ENCODE results near the gene NOC2L. TPM values are rescaled to one million over a fixed set of nuclear protein-coding genes. Genes with fewer than 3 reads are reported as not detected.

NOC2L gene
- total and polyA plus RNA-seq, 7 experiments from 2014 or later, result 46.6 to 88.3 (median 67.9) TPM

DNA sequence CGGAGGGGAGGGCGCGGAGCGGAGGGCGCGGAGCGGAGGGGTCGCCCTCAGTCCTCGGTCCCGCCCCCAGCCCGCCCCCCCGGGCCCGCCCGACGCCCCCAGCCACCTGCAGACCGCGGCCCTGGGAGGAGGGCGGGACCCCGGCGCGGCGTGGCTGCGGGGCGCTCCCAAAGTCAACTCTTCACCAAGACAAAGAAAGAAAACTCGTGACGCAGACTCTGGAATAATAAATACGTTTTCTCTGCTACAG, 39.6 kb upstream of the NOC2L start:
- peak in 3 of 9 donors; percentile 32 to 49 (median 42) for DNase-seq
- Mint-ChIP-seq H3K36me3 (peaks cover 0 to 1% (median 0%) of the 10 kb centered on the region in 5 donors), H3K4me1 (peaks cover 0 to 27% (median 12%) of the 10 kb centered on the region in 7 donors), H3K4me3 (peak overlapping the region in 4 of 10 donors; percentile 42 to 79 (median 52)), H3K27ac (no peak overlapping the region), H3K9me3 (no peaks in the 10 kb centered on the region), H3K27me3 (peaks cover 3 to 51% (median 12%) of the 10 kb centered on the region in 5 donors)
- H3K4me1 ChIP-seq (ENCODE audit: control insufficient read depth in 2 of 2, insufficient read depth in 2 of 2, low read length in 2 of 2), result peaks cover 12 to 18% of the 10 kb centered on the region in 2 donors
- no peak overlapping the region for H3K4me3 ChIP-seq (ENCODE audit: low read length)
- POLR2A ChIA-PET, result no interaction called here
- H3K27me3 ChIP-seq (ENCODE audit: control insufficient read depth in 2 of 2, insufficient read depth in 2 of 2, low read length in 2 of 2), result peaks cover 3 to 7% of the 10 kb centered on the region in 2 donors
- ATAC-seq, result no peak
- intact Hi-C loops (cut with micrococcal nuclease), result no loop called here
- no peaks in the 10 kb centered on the region for H3K9me3 ChIP-seq (ENCODE audit: control insufficient read depth in 2 of 3, low read length in 3 of 3)
- H3K27ac ChIP-seq (ENCODE audit: low read depth, low read length), result no peak overlapping the region
- no peaks in the 10 kb centered on the region for H3K36me3 ChIP-seq (ENCODE audit: control insufficient read depth in 2 of 3, insufficient read depth in 3 of 3, low read length in 3 of 3)
- CTCF ChIA-PET, result interaction anchor here (0.7 kb wide), 1 partner anchor 76 kb away, joined by 3 read pairs; no protein-coding TSS in a partner anchor

DNA sequence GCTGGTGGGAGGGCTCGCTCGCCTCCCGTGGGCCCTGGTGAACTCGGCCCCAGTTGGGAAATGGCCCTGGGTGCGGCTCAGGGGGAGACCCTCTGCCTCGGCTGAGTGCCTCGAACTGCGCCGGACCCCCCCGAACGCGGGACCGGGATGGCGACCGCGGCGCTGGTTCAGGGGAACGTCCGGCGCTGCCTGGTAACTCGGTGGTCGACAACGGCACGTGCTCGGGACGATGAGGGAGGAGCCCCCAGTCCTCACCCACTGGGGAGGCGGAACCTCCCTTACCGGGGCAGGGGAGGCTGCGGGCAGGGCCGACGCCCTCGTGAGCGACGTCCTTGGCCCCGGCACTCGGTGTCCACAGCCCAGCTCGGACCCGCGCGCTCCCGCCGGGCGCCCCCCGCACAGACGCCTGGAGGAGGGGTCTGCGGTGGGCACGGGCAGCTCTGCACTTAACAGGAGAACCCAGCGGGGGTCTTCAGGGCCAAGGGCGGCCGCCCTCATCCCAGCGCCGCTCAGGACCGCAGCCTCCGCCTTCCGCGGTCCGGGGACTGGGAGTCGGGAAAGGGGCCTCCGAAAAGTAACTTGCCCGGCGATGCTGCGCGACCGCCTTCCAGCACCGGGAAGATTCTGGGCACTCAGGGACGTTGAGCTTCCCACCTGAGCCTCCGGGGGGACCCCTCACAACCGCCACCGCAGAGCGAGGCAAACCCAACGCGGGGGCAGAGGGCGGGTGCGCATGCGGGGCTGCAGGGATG, 39.1 kb upstream of the NOC2L start:
- Histone ChIP-seq H3K4me1 (ENCODE audit: control insufficient read depth in 2 of 2, insufficient read depth in 2 of 2, low read length in 2 of 2) (peaks cover 12 to 18% of the 10 kb centered on the region in 2 donors), H3K36me3 (ENCODE audit: control insufficient read depth in 2 of 3, insufficient read depth in 3 of 3, low read length in 3 of 3) (no peaks in the 10 kb centered on the region), H3K9me3 (ENCODE audit: control insufficient read depth in 2 of 3, low read length in 3 of 3) (no peaks in the 10 kb centered on the region), H3K27me3 (ENCODE audit: control insufficient read depth in 2 of 2, insufficient read depth in 2 of 2, low read length in 2 of 2) (peaks cover 3 to 7% of the 10 kb centered on the region in 2 donors), H3K4me3 (ENCODE audit: low read length) (no peak overlapping the region), H3K27ac (ENCODE audit: low read depth, low read length) (no peak overlapping the region)
- DNase-seq (peak in 3 of 9 donors; percentile 10 to 23 (median 18)), ATAC-seq (no peak)
- no peaks in the 10 kb centered on the region for H3K9me3 Mint-ChIP-seq
- CTCF ChIA-PET, result interaction anchor here (1.3 kb wide), 1 partner anchor 16 kb away, joined by 3 read pairs; no protein-coding TSS in a partner anchor
- H3K4me1 Mint-ChIP-seq, result peaks cover 0 to 27% (median 12%) of the 10 kb centered on the region in 7 donors
- no peak overlapping the region for H3K27ac Mint-ChIP-seq
- peaks cover 3 to 46% (median 10%) of the 10 kb centered on the region in 5 donors for H3K27me3 Mint-ChIP-seq
- POLR2A ChIA-PET, result no interaction called here
- peaks cover 0 to 1% (median 0%) of the 10 kb centered on the region in 5 donors for H3K36me3 Mint-ChIP-seq
- H3K4me3 Mint-ChIP-seq, result peak overlapping the region in 3 of 10 donors; percentile 26 to 79 (median 42)
- intact Hi-C loops (cut with micrococcal nuclease), result no loop called here

DNA sequence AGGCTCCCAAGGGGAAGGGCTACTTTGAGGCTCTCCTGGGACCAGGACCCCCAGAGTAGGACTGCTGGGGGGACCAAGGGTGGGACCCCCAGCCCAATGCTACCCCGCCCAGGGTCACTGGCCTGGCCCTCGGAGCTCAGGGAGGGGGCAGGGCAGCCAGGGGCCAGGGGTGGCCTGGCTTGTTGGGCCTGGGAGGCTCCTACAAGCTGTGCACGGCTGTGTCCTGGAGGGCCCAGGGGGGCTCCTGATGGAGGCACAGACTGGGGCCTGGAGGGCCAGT, 38.6 kb upstream of the NOC2L start:
- POLR2A ChIA-PET, result no interaction called here
- H3K4me3 Mint-ChIP-seq, result peak overlapping the region in 1 of 10 donors; percentile 46

DNA sequence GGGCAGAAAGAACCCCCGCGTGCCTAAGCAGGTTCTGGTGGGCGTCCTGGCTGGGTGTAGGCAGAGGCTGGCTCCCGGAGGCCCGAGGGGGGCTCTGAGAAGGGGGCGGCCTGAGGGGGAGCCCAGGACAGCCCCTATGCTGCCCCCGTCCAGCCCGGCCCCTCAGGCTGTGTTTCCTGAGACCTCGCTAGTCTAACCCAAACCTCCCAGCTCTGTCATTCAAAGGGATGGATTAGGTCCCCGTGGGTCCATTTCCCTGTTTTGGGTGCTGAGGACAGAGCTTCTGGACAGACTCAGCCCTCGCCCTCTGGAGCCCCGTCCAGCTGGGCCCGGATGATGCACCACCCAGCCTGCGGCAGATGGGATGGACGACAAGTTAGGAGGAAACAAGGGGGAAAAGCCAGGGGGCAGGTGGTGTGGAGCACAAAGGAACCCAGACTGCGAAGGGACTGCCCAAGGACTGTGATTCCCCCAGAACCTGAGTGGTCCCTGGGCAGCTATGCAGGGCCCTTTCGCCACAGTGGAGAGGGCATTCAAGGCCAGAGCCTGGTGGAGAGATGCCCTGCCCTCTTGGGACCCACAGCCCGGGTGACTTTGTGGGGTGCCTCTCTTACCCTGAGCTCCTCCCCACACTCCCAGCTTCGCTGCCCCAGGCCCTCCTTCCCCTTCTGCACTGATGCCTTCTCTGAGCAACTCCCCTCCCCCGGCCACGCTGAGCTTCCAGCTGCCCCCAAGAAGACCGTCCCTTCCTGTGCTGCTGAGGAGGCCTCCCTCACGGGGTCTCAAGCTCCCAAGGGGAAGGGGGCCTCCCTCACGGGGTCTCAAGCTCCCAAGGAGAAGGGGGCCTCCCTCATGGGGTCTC, 38.0 kb upstream of the NOC2L start:
- no peaks in the 10 kb centered on the region for H3K36me3 ChIP-seq (ENCODE audit: control insufficient read depth in 2 of 3, insufficient read depth in 3 of 3, low read length in 3 of 3)
- peaks cover 3 to 7% of the 10 kb centered on the region in 2 donors for H3K27me3 ChIP-seq (ENCODE audit: control insufficient read depth in 2 of 2, insufficient read depth in 2 of 2, low read length in 2 of 2)
- peak in 2 of 9 donors; percentile 5 to 7 for DNase-seq
- intact Hi-C loops (cut with micrococcal nuclease), result no loop called here
- Mint-ChIP-seq H3K27me3 (peaks cover 2 to 40% (median 5%) of the 10 kb centered on the region in 5 donors), H3K27ac (peak overlapping the region in 1 of 9 donors; percentile 33), H3K4me1 (peaks cover 0 to 25% (median 12%) of the 10 kb centered on the region in 7 donors), H3K36me3 (peaks cover 0 to 5% (median 0%) of the 10 kb centered on the region in 5 donors), H3K9me3 (peaks cover 0 to 9% (median 3%) of the 10 kb centered on the region in 11 donors), H3K4me3 (peak overlapping the region in 5 of 10 donors; percentile 25 to 63 (median 39))
- ChIA-PET POLR2A (no interaction called here), CTCF (interaction anchor here (0.9 to 1.3 kb wide), 2 partner anchors 14 to 444 kb away, joined by 3 to 7 read pairs; no protein-coding TSS in a partner anchor)
- no peak for ATAC-seq
- H3K27ac ChIP-seq (ENCODE audit: low read depth, low read length), result no peak overlapping the region
- H3K4me3 ChIP-seq (ENCODE audit: low read length), result no peak overlapping the region
- H3K4me1 ChIP-seq (ENCODE audit: control insufficient read depth in 2 of 2, insufficient read depth in 2 of 2, low read length in 2 of 2), result peaks cover 12 to 18% of the 10 kb centered on the region in 2 donors
- H3K9me3 ChIP-seq (ENCODE audit: control insufficient read depth in 2 of 3, low read length in 3 of 3), result peaks cover 0 to 3% (median 0%) of the 10 kb centered on the region in 3 experiments

More for the DNA sequence above, 38.6 kb upstream of the NOC2L start:
- ATAC-seq (no peak), DNase-seq (peak in 2 of 9 donors; percentile 7 to 21)
- H3K4me3 ChIP-seq (ENCODE audit: low read length), result no peak overlapping the region
- peaks cover 12 to 18% of the 10 kb centered on the region in 2 donors for H3K4me1 ChIP-seq (ENCODE audit: control insufficient read depth in 2 of 2, insufficient read depth in 2 of 2, low read length in 2 of 2)
- Mint-ChIP-seq H3K9me3 (peaks cover 0 to 4% (median under 1%) of the 10 kb centered on the region in 11 donors), H3K36me3 (peaks cover 0 to 2% (median 0%) of the 10 kb centered on the region in 5 donors), H3K27me3 (peaks cover 0 to 43% (median 5%) of the 10 kb centered on the region in 5 donors), H3K4me1 (peaks cover 0 to 27% (median 12%) of the 10 kb centered on the region in 7 donors), H3K27ac (no peak overlapping the region)
- H3K27me3 ChIP-seq (ENCODE audit: control insufficient read depth in 2 of 2, insufficient read depth in 2 of 2, low read length in 2 of 2), result peaks cover 3 to 7% of the 10 kb centered on the region in 2 donors
- peaks cover 0 to 2% (median 0%) of the 10 kb centered on the region in 3 experiments for H3K9me3 ChIP-seq (ENCODE audit: control insufficient read depth in 2 of 3, low read length in 3 of 3)
- no peak overlapping the region for H3K27ac ChIP-seq (ENCODE audit: low read depth, low read length)
- H3K36me3 ChIP-seq (ENCODE audit: control insufficient read depth in 2 of 3, insufficient read depth in 3 of 3, low read length in 3 of 3), result no peaks in the 10 kb centered on the region
- CTCF ChIA-PET, result interaction anchor here (0.9 to 1.3 kb wide), 2 partner anchors 15 to 444 kb away, joined by 3 to 7 read pairs; no protein-coding TSS in a partner anchor
- intact Hi-C loops (cut with micrococcal nuclease), result no loop called here

DNA sequence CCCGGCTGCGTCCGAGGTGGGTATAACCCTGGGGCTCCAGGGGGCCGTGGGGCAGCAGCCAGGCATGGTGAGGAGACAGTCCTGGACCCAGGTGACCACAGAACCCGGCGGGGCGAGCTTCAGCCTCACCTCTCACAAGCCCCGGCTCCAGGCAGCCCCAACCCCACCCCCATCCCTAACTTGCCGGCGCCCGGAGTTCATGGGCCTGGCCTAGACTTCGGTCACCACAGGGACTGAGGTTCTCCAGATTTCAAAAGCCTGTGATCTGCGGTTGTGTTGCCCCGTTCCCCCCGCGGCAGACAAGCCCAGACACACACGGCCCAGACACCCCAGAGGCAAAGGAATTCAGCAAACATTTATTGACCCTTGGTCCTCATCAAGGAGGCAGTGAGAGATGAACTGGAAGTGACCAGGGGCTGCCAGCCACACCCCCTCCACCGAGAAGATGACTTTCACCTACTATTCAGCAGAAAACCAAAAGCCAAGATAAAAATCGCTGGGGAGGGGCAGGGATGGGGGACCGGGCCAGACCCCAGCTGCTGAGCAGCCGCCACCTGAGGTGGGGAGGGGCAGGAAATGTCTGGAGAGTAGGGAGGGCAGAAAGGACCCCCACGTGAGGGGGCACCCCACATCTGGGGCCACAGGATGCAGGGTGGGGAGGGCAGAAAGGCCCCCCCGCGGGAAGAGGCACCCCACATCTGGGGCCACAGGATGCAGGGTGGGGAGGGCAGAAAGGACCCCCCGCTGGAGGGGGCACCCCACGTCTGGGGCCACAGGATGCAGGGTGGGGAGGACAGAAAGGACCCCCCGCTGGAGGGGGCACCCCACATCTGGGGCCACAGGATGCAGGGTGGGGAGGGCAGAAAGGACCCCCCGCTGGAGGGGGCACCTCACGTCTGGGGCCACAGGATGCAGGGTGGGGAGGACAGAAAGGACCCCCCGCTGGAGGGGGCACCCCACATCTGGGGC, 36.9 kb upstream of the NOC2L start:
- peaks cover 2 to 4% of the 10 kb centered on the region in 2 donors for H3K27me3 ChIP-seq (ENCODE audit: control insufficient read depth in 2 of 2, insufficient read depth in 2 of 2, low read length in 2 of 2)
- peaks cover 0 to 3% (median 0%) of the 10 kb centered on the region in 3 experiments for H3K9me3 ChIP-seq (ENCODE audit: control insufficient read depth in 2 of 3, low read length in 3 of 3)
- H3K4me3 Mint-ChIP-seq, result peak overlapping the region in 3 of 10 donors; percentile 22 to 39 (median 31)
- H3K36me3 ChIP-seq (ENCODE audit: control insufficient read depth in 2 of 3, insufficient read depth in 3 of 3, low read length in 3 of 3), result no peaks in the 10 kb centered on the region
- intact Hi-C loops (cut with micrococcal nuclease), result no loop called here
- peaks cover 0 to 25% (median 12%) of the 10 kb centered on the region in 7 donors for H3K4me1 Mint-ChIP-seq
- no peak overlapping the region for H3K27ac ChIP-seq (ENCODE audit: low read depth, low read length)
- ATAC-seq (no peak), DNase-seq (peak in 2 of 9 donors; percentile 7 to 11)
- peaks cover 0 to 8% (median 0%) of the 10 kb centered on the region in 5 donors for H3K36me3 Mint-ChIP-seq
- CTCF ChIA-PET, result no interaction called here
- peaks cover 6 to 38% (median 11%) of the 10 kb centered on the region in 5 donors for H3K27me3 Mint-ChIP-seq
- no peak overlapping the region for H3K4me3 ChIP-seq (ENCODE audit: low read length)
- H3K27ac Mint-ChIP-seq, result no peak overlapping the region
- peaks cover 3 to 10% of the 10 kb centered on the region in 2 donors for H3K4me1 ChIP-seq (ENCODE audit: control insufficient read depth in 2 of 2, insufficient read depth in 2 of 2, low read length in 2 of 2)
- peaks cover 0 to 11% (median 5%) of the 10 kb centered on the region in 11 donors for H3K9me3 Mint-ChIP-seq
- POLR2A ChIA-PET, result interaction anchor here (0.7 kb wide), 1 partner anchor 374 kb away, joined by 4 read pairs; no protein-coding TSS in a partner anchor
